ENCODE measurements around the gene HIF1AN.
A peak's percentile ranks its signal among the peaks of the same experiment; 100 is the strongest.

HIF1AN gene

GRCh38 chr10:100535715-100536353 is at the start of gene HIF1AN:
Gene HIF1AN (plus strand): TSS chr10:100535943. CDS start chr10:100535959, 16 bp downstream.
- peak; percentile 78 to 96 for DNase-seq

DNA sequence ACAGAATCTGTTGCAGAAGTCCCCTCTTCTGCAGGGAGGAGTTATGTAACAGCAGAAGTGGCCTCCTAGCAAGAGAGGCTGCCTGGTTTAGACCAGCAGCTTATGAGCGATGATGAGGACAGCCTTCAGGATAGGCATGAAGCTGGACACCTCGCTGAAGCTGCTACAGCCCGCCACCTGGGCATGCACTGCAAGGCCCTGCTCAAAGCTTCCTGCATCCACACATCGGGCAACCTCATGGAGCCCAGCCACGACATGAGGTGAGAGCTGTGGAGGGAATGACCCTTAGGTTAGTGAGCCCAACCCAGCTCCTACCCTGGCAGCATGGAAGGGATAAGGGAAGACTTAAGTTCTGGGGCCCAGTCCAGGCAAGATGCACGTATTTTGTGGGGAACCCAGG is 48.2 kb upstream of the HIF1AN start:
- DNase-seq = no peak

DNA sequence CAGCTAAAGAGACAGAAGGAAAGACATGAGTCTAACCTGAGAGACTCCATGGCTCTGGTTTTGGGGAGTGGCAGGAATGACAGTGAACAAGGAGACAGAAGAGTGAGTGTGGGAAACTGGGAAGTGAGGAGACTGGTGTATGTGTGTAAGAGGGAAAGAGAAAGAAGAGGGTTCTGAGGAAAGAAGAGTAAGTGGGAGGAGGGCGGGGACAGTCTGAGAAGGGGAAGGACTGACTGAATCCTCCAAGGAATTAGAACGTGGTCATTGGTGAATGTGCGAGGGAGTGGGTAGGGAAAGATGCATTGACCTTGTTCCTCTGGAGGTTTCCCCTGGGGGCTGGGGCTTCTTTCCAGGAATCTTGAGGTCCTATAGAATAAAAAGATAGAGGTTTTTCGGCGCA is 46.3 kb upstream of the HIF1AN start:
- no peak for DNase-seq

GRCh38 chr10:100490531-100490930 is 45.2 kb upstream of the HIF1AN start:
- DNase-seq = no peak

DNA sequence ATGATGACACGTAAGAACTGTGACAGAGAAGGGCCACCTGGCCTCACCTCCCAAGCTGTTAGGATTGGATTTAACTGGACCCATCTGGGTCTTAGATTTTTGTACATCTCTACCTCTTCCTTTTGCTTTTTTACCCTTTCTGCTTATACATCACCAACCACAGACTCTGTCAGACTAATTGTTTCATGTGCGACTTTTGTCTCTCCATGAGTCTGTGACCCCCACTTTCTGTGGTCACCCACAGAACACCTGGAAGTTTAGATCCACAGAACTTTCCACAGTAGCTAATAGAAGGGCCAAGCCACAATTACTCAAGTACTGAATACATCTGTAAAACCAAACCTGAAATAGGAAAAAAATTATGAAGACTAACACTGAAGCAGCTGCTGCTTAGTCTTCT is 39.2 kb upstream of the HIF1AN start:
- DNase-seq = no peak

GRCh38 chr10:100498059-100498458 is 37.7 kb upstream of the HIF1AN start:
- DNase-seq = no peak

DNA sequence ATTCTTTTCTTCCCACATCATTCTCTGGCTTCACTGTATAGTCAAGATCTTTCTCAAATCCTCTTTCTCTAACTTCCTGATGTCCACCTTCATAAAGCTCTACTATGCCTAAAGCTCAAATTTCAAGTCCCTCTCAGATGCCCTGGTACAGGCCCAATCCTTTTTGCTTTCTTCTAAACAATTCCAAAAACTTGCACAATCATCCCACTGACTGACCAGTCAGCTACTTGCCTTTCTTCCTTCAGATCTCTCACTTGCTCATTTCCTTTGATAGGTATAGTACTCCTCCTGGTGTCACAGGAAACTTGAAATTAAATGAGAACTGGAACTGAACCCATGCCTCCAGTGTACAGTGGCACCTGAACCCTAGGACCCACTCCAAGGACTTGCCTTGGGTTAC is 34.3 kb upstream of the HIF1AN start:
- no peak for DNase-seq

DNA sequence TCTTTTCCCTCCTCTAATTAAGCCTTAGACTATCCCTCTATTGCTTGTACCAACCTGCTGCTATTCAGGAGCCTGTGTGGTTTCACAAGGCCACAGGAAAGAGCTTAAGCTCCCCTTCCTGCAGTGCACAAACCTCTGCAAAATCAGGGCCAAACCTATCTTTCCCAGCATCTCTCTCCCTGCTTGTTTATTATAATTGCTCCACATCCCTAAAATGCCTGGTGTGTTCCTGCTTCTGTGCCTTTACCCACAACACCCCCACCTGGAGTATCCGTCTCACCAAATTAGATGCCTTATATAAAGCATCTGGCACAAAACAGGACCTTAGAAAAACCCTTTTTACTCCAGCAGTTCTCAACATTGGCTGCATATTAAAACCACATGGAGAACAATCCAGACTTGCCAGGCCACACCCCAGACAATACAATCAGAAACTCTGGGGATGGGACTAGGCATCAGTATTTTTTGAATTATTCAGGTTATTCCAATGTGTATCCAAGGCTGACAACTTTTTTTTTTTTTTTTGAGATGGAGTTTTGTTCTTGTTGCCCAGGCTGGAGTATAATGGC is 32.7 kb upstream of the HIF1AN start:
- DNase-seq = no peak

DNA sequence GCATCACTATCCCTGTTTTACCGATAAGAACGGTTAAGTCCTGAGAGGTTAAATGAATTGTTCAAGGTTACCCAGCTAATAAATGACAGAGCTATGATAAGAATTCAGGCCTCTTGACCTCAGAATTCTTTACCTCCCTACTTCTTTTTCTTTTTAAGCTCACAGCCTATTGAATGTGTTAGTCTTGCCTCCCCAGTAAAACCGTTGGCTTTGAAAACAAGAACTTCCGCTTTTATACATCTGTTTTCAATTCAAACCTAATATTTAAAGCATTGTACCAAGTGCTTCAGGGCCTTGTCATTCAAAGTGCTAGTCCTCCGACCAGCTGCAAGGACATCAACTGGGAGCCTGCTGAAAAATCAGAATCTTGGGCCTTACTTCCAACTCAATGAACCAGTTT is 31.6 kb upstream of the HIF1AN start:
- no peak for DNase-seq

DNA sequence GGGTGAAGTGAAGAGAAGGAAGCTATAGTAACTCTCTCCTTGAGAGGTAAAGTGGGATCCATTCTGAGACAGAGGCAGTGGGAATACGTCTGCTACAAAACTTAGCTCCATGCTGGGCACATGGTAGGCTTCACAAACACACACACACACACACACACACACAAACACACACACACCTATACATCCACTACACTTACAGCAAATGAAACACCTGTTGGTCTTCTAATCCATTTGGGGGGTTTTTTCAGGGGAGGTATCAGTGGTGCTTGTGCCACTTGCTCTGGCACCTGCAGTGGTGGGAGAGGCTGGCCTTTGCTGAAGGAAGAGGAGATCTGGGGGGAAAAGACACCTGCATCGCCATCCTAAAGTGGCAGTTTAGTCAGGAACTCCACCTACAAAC is 30.6 kb upstream of the HIF1AN start:
- DNase-seq = no peak

- no peak for DNase-seq
Observed at GRCh38 chr10:100506596-100507356, 29.0 kb upstream of the HIF1AN start.

GRCh38 chr10:100507357-100507732 is 28.4 kb upstream of the HIF1AN start:
- no peak for DNase-seq

- DNase-seq = no peak
Observed at GRCh38 chr10:100508266-100508665, 27.5 kb upstream of the HIF1AN start.

DNA sequence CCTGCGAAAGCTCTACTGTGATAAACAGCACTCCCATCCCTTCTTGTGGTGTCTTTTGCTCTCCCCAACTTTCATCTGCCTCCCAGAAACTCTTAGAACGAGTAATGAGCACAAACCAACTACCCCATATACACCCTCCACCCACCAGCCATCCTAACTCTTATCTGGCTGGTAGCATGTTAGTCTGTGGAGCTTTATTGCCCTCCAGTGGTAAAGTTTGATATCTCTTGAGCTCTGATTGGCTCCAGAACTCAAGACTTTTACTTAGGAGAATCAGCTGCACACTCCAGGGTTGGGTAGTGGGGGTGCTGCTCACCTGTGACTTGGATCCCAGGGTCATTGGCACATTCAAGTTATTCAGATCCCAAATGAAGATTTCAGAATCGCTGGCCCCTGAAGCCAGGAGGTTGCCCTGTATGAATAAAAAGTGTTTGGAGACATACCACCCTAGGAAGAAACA is 27.0 kb upstream of the HIF1AN start:
- no peak for DNase-seq

- DNase-seq = no peak
Observed at GRCh38 chr10:100509241-100509840, 26.4 kb upstream of the HIF1AN start.

- no peak for DNase-seq
Observed at GRCh38 chr10:100510533-100511308, 25.0 kb upstream of the HIF1AN start.

DNA sequence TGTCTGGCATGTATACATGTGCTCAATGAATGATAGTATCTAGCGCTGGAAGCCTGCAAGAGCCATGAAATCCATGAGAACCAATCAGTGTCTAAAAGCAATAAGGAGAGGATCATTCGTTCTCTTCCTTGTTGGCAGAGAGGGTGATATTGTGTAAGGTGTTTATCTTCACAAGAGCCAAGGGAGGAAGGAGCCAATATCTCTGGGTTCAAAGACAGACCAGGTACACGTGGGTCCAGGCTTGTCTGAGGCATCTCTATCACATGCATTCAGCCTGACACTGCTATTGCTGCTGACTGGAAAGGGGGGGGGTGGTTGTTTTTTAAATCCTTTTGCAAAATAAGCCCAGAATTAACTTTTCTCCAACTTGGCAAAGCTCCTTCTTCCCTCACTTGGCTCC is 20.1 kb upstream of the HIF1AN start:
- DNase-seq = no peak

DNA sequence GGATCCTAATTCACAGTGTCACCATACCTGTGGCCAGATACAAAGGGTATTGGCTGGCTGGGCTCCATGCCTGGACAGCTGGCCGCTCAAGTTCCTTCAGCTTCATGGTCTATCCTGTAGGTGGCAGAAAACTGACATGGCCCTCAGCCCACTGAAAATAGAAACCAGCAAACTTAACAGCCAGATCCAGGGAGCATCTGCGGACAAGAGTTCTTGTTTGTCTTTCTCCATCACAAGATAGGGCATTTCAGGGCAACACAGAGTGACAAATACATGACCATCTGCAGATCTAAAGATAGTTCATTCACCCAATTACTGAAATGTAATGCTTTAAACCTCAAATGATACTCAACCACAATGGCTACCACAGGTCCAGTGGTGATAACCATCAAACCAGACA is 18.9 kb upstream of the HIF1AN start:
- DNase-seq = no peak

DNA sequence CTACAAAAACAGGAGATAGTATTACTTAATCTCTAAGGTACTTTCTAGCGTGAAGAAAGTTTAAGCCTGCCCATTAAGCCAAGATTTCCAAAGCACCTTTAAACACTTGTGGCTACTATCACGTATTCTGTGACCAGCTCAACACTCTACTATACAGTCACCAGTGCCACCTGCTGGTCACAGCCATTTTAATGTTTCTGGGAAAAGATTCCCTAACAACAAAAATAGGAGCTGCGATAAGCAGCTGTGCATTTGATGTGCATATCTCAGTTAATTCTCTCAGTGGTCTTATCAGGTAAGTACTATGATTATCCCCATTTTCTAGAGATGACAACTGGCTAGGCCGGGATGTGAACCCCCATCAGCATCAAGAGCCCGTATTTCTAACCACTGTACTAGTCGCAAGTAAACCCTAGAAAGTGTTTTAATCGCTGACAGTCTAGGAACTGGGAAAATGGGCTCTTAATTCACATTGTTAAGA is 16.9 kb upstream of the HIF1AN start:
- peak; percentile 48 to 55 for DNase-seq

GRCh38 chr10:100519311-100520051 is 16.3 kb upstream of the HIF1AN start, which contains the start of gene SEC31B:
Gene SEC31B (minus strand): TSS chr10:100519861. CDS start chr10:100516952, 2,909 bp downstream.
- DNase-seq = peak in 1 of 2 donors; percentile 45

GRCh38 chr10:100520811-100521210 is 14.9 kb upstream of the HIF1AN start:
- DNase-seq = no peak
